Type B pancreatic cell (in vitro differentiated cells): ENCODE measurements around the gene DRD2. TPM values are rescaled to one million over a fixed set of nuclear protein-coding genes. Genes with fewer than 3 reads are reported as not detected.
A peak's percentile ranks its signal among the peaks of the same experiment; 100 is the strongest.

Experiments used
- DNase-seq: peaks from one replicate; pipeline ENCODE4 v3.0.0; 2021; ENCODE audit warnings: mixed read lengths; ENCODE audit not compliant: unreplicated experiment; ENCODE audit errors: extremely low spot score
- H3K27ac Mint-ChIP-seq: 2 replicates; pipeline ENCODE4 v1.8.0; 2021; ENCODE audit warnings: mild to moderate bottlenecking, mixed read lengths
- H3K27me3 Mint-ChIP-seq: 2 replicates; pipeline ENCODE4 v1.8.0; 2021; ENCODE audit warnings: mixed read lengths
- H3K36me3 Mint-ChIP-seq: 2 replicates; pipeline ENCODE4 v1.8.0; 2021; ENCODE audit warnings: mixed read lengths
- H3K4me1 Mint-ChIP-seq: one replicate; pipeline ENCODE4 v1.8.0; 2021; ENCODE audit warnings: mixed read lengths; ENCODE audit not compliant: unreplicated experiment
- H3K4me3 Mint-ChIP-seq: 2 replicates; pipeline ENCODE4 v1.8.0; 2021; ENCODE audit warnings: mild to moderate bottlenecking, mixed read lengths
- H3K9me3 Mint-ChIP-seq: 2 replicates; pipeline ENCODE4 v1.8.0; 2021; ENCODE audit warnings: mixed read lengths
- CTCF ChIP-seq: fragments of 200-600 bp; sonication (generic); conservative IDR thresholded peaks from 2 replicates; pipeline ENCODE4 v1.5.0; 2021; ENCODE audit warnings: antibody characterized with exemption, mild to moderate bottlenecking
- total RNA-seq: library from RNA; stranded (reverse); gene quantifications from 2 replicates; pipeline ENCODE4 v1.2.1, GENCODE V29; 2021; ENCODE audit warnings: low replicate concordance

Gene DRD2
- total RNA-seq, 1 donor from 2014 or later = 3.7 TPM

- Mint-ChIP-seq H3K27ac (no peak overlapping the region), H3K27me3 (peaks cover 13% of the 10 kb centered on the region), H3K36me3 (no peaks in the 10 kb centered on the region), H3K4me1 (no peaks in the 10 kb centered on the region), H3K4me3 (no peak overlapping the region), H3K9me3 (no peaks in the 10 kb centered on the region)
- no peak for TF ChIP-seq CTCF
- DNase-seq = no peak
Measured at GRCh38 chr11:113517361-113517760, 42.2 kb upstream of the DRD2 start.

- peak; percentile 42 for DNase-seq
- Mint-ChIP-seq H3K4me1 (no peaks in the 10 kb centered on the region), H3K27ac (no peak overlapping the region), H3K9me3 (no peaks in the 10 kb centered on the region), H3K4me3 (no peak overlapping the region), H3K27me3 (peaks cover 20% of the 10 kb centered on the region), H3K36me3 (no peaks in the 10 kb centered on the region)
- no peak for TF ChIP-seq CTCF
Measured at GRCh38 chr11:113514856-113515255, 39.7 kb upstream of the DRD2 start.

GRCh38 chr11:113507341-113507740 is 32.1 kb upstream of the DRD2 start:
- peaks cover 21% of the 10 kb centered on the region for H3K4me1 Mint-ChIP-seq
- peaks cover 45% of the 10 kb centered on the region for H3K27me3 Mint-ChIP-seq
- H3K36me3 Mint-ChIP-seq = no peaks in the 10 kb centered on the region
- peak; percentile 32 for DNase-seq
- TF ChIP-seq CTCF = no peak
- H3K9me3 Mint-ChIP-seq = no peaks in the 10 kb centered on the region
- peak overlapping the region; percentile 22 for H3K27ac Mint-ChIP-seq
- no peak overlapping the region for H3K4me3 Mint-ChIP-seq

GRCh38 chr11:113506893-113507292 is 31.7 kb upstream of the DRD2 start:
- H3K4me3 Mint-ChIP-seq = no peak overlapping the region
- H3K27me3 Mint-ChIP-seq = peaks cover 46% of the 10 kb centered on the region
- no peaks in the 10 kb centered on the region for H3K36me3 Mint-ChIP-seq
- H3K9me3 Mint-ChIP-seq = no peaks in the 10 kb centered on the region
- TF ChIP-seq CTCF = no peak
- peaks cover 21% of the 10 kb centered on the region for H3K4me1 Mint-ChIP-seq
- peak overlapping the region; percentile 22 for H3K27ac Mint-ChIP-seq
- no peak for DNase-seq

GRCh38 chr11:113506461-113506860 is 31.3 kb upstream of the DRD2 start:
- Mint-ChIP-seq H3K9me3 (no peaks in the 10 kb centered on the region), H3K4me3 (no peak overlapping the region), H3K27me3 (peaks cover 47% of the 10 kb centered on the region), H3K27ac (peak overlapping the region; percentile 70), H3K36me3 (no peaks in the 10 kb centered on the region), H3K4me1 (peaks cover 21% of the 10 kb centered on the region)
- no peak for TF ChIP-seq CTCF
- peak; percentile 15 for DNase-seq
